ENCODE results near the gene CSTB.
"Not testable (repeated sequence)": the region's sequence is repeated elsewhere in the genome, so short reads cannot be mapped to it uniquely, and the experiment has no call there.

The CSTB gene, protein sequence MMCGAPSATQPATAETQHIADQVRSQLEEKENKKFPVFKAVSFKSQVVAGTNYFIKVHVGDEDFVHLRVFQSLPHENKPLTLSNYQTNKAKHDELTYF

GRCh38 chr21:43775795-43776430 lies at the start of gene CSTB:
Gene CSTB, minus strand, starts transcription at chr21:43776308. Its CDS starts 39 bp downstream, at chr21:43776269.
- DNase-seq, result no peak

- DNase-seq, result no peak
These were observed 49.3 kb upstream of the CSTB start for GRCh38 chr21:43825242-43825935.

DNA sequence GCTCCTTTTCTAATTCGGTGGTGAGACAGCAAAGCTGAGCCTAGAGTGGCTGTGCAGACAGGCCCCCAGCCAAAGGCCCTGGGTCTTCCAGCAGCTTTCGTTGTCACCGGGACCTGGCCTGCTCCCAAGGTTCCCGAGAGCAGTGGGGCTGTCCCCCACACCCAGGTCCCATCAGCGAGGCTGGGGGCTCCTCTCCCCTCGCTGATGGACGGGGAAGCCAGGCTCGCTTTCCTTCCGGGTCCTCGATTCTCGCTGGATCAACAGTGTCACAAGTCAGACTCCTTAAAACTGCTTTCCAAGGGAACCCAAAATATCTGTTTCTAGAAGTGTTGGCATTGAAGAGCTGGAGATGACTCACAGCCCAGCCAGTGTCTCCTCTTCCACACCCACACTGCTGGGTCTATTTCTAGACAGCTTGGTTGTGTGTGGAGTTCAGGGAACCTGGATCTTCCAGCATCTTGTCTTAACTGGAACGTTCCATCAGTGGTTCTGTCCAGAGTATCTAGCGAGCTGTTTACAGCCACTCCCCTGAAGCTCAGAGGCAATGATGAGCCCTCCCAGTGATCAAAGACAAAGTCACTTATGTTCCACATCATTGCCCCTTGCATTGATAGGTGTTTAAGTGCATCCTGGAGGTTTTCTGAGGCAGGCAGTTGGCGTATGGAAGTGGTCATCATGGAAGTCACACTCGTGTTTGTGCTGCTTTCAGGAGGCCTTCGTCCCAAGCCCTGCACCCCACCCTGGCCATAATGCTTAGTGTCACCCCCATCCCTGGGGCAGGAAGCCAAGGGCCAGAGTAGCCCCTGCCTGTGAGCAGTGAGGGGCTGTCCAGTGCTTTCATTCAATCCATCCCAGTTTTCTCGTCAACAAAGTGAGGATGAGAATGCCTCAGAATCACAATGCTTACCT lies 48.5 kb upstream of the CSTB start:
- no peak for DNase-seq

GRCh38 chr21:43822741-43823140 lies 46.6 kb upstream of the CSTB start:
- DNase-seq, result not testable (repeated sequence)

GRCh38 chr21:43822166-43822565 lies 46.1 kb upstream of the CSTB start:
- not testable (repeated sequence) for DNase-seq

DNA sequence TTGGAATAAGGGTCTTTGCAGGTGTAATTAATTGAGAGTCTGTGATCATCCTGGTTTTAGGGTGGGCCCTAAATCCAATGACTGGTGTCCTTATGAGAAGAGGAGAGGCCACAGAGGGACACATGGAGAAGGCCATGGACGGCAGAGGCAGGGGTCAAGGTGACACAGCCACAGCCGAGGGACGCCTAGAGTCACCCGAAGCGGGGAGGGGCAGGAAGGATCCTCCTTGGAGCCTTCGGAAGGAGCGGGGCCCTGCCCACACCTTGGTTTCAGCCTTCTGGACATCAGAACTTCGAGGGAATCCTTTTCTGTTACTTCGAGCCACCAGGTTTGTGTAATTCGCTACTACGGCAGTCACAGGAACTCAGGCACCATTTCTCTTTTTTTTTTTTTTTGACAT lies 44.4 kb upstream of the CSTB start:
- DNase-seq, result no peak

DNA sequence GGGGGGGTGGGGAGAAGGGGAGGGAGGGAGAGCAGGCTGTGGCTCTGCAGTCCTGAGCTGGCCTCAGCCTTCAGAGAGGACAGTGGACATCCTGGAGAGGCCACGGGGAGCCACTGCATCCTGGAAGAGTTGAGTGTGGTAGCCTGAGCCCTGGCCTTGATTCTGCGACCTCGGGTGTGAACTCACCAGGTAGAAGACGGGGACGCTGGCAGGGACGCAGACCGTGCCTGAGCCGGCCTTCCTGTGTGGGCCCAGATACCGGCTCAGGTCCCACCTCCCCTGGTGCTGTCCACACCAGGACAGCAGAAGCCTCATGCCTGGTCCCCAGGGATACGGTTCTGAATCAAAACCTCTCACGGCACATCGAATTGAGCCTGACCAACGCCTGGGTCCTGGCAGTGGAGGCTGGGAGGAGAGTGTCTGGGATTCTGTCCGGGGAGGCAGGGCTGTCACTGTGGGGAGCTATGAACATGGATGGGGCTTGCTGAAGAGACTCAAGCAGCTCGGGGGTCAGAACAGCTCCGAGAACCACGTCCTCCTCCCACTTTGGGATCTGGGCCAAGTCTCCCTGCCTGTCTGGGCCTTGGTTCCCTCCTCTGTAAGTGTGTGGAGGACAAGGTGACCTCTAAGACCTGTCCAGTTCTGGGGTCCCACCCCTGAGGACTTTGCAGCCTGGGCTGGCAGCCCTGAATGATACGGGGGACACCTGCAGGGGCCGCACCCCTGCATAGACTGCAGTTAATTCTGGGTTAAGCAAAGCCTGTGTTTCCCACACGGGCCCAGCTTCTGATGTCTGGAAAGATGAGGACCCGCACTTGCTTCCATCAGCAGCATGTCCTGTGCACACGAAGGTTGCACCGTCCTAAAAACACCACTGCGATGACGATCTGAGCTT lies 43.6 kb upstream of the CSTB start:
- no peak for DNase-seq

DNA sequence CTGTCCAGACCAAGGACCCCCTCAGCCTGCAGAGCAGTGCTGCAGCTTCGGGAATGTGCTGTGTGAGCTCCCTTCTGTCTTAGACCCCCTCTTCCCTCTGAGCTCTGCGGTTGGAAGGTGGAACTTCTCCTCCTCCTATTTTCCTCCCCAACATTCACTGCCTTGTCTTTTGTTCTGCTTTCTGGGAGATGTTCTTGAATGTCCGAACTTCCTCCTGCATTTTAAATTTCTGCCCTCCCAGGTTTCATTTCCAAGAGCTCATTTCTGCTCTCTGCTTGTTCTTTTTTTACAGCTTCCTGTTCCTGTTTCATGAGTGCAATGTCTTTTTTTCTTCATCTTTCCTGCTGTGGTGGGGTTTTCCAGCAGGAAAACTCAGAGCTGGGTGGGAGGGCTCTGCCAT lies 42.6 kb upstream of the CSTB start:
- no peak for DNase-seq

GRCh38 chr21:43817157-43818086 lies 41.3 kb upstream of the CSTB start:
- no peak for DNase-seq

DNA sequence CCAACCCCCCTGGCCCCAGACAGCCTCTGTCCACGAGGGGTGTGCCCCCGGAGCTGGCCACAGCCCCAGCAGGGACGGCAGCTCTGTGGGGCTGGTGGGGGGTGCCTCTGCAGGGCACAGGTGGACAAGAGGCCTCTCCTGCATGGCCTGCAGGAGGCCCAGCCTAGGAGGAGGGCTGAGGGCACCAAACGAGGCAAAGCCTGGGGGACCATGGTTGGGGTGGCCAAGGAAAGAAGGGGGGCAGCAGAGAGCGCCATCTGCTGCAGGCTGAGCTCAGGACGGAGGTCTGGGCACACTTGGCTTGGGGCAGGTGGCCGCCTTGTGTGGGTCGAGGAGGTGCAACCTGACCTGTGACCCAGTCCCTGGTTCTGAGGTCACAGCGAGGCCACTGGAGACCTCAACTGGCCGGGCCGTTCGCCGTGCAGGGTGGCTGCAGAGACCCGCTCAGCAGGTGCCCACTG lies 40.5 kb upstream of the CSTB start:
- no peak for DNase-seq

DNA sequence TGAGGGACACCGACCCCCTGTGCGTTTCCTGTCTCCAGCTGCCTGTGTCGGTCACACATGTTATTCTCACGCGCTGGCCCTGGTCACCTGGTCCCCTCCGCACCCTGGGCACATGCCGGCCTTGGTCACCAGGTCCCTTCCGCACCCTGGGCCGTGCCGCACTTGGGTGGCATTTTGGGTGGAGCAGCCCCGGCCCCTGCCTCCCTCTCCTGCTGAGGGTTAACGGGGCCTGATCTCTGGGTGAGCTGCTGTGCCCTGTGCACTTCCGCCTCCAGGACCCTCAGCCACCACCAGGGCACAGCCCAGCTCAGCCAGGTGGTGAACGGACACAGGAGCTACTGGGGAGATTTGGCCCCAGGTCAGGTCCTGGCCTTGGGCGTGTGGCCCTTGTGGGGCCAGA lies 39.9 kb upstream of the CSTB start:
- DNase-seq, result no peak

GRCh38 chr21:43815107-43815613 lies 39.1 kb upstream of the CSTB start:
- DNase-seq, result no peak

DNA sequence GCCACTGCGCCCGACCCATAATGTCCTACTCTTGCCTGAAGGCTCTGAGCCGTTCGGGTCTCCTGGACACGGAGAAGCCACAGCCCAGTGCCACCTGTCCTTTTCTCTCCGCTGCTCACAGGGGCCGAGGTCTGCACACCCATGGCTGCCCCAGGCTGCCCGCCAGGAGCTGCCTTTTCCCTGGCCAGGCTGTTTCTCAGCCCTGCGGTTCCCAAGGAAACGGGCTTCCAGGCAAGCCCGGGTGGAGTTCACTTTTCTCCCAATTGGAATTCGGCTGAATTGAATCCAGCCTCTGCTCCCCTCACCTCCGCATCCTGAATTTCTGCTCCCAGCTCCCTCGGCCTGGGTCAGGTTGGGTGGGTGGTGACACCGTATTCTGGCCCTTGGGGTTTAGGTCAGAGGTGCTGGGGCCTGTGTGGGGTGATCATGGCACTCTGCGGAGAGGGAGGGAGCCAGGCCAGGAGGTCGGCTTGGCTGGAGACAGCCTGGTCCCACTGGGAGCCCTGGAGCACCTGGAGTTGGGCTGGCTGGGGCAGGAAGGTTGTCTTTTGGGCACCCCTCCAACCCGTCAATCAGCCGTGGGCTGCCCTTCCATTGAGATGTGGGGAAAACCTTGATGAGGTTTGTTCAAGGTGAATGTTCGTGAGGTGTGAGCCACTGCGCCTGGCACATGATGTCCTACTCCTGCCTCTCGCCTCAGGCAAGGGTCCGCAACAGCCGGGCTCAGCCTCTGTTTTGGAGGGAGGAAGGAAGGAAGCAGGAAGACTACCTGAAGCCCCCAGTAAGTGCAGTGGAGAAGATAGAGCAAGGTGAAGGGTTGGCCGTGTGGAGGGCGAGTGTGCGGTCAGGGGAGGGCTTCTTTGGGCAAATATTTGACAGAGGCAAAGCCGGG lies 38.4 kb upstream of the CSTB start:
- DNase-seq, result no peak

DNA sequence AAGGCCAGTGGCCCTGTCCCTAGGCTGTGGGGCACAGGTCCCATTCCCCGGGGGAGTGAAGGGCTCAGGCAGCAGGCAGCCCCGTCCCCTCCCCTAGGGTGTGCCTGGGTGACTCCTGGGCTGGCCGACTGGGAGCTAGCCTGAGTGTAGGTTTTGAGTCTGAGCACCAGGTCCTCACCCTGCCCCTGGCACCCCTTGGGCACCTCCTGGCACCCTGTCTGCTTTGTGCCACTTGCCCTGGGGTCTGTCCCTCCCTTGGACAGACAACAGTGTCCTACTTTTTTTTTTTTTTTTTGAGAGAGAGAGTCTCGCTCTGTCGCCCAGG lies 37.5 kb upstream of the CSTB start:
- DNase-seq, result no peak

DNA sequence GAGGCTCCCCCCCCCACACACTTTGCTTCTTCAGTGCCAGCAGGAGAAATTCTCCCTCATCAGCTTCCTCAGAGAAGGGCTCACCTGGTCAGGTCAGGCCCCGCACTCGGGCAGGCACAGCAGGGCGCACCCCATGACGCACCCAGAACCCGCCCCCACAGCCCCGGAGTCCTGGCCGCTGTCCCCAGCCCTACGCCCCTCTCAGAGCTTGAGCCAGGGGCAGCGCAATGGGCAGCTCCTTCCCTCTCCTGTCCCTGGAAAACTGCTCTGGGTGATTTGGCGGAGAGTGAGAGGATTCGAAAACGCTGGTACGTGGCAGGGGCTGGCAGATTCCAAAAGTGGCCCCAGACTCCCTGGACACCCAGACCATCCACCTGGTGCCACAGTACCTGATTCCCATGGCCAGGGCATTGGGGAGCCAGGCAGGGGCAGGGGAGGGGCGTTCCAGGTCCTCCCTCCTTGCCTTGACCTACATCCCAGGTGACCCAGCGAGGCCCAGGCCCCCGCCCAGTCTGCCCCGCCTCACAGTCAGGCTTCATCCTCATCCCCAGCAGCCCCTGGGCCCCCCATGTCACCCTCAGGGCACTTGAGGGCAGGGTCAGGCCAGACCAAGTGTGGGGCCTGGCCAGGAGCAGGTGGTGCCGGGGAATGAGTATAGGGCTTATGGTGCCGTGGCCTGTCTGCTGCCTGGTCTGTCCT lies 37.0 kb upstream of the CSTB start:
- DNase-seq, result no peak

DNA sequence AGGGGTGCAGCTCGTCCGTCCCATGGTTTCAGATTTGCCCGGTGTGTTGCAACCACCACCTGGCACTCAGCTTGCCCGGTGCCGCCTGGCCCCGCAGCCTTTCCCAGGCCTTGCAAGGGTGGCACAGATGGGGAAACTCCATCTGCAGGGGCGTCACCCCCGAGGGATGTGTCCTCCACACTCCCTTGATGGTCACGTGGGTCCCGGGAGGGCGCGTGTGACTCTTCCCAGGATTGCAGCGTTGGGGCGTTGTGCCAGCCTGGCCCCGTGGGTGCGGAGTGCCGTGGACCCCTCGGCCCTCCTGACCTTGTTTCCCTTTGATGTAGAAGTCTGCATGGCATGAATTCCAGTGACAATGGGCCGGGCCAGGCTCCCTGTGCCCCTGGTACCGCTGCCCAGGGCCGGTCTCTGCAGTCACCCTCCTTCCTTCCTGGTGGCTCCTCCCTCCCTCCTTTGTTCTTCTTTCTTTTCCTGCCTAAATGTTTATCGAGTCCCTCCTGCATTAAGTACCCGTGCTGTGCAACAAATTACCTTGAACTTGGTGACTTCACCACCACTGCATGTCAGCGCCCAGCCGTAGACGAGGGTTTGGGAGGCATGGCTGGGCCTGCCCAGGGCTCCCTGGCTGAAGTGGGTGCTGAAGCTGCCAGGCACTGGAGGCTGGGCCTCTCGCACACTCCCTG lies 36.2 kb upstream of the CSTB start:
- no peak for DNase-seq

DNA sequence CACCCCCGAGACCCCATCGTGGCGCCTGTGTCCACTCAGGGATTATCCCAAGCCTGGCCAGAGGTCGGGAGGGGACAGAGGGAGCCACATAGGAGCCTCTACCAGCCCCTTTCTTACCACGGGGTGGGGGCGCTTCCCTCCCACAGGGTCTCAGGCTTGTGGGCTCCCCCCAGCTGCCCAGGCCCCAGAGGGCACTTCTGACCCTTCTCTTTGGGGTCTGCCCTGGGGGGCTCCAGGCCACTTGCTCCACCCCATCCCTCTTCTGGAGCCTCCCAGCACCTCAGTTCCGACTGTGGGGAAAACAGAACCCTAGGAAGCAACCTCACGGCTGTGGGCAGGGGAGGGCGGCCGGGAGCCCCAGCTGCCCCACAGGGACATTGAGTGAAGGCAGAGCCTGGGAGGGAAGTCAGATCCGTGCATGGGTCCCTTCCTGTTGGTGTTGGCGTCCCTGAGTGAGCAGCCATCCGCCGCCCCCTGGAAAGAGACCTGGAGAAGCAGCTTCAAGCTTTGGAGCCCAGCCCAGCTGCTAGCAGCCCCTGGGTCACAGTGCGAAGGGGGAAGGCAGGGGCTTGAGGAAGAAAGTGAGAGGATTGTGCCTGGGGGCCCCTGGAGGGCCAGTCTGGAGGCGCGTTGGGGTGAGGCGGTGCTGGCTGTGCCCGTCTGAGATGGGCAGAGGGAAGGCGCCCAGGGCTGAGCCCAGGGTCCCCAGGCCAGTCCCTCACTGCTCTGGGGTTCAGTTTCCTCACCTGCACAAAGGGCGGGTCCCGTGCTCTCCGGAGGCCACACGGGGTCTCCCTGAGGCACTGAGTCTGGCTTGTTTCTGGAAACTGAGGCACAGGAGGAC lies 35.4 kb upstream of the CSTB start:
- DNase-seq, result no peak

Data from NCI-H2081 treated with DMSO at 0.1 percent for 48 hours (cell line).